ENCODE results near the gene MYORG.

DNA sequence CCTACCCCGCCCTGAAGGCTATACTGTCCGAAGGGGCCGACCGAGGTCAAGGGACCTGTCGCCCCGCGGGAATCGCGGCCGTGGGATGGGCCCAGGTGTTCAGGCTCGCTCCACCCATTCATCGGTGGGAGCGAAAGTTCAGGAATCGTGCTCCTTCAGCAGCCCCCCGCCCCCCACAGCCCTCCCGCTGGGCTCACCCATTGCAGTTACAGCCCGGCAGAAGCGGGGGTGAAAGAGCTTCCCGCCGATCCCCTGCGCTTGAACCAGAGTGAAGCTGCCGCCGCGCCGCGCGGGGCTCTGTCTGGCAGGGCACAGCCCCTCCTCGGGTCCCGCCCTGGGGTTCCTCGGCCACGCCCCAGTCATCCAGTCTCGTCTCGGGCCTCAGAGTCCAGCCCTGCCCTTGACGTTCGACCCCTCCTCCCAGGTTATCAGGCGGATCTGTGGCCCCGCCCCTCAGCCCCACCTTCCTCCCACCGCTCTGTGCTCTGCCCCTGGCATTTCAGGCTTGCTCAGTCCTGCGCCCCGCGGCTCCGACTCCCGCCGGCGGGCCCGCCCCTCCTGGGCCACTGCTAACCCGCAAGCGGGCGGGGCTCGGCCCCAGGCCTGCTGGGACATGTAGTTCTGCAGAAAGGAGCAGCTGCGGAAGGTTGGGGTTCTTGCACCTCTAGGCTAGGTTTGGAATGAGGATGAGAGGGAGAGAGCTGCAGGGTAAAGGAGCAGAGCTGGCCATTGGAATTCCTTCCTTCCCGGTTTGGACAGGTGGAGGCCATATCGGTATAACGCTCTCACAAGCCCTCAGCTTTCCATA lies at the start of gene MYORG:
- no peak for TF ChIP-seq ZC3H10 (CRISPR knock-in tag; IDR thresholded peaks at IDR 0.05)
- no peak for TF ChIP-seq ZFP3 (CRISPR knock-in tag; IDR thresholded peaks at IDR 0.05)
- TF ChIP-seq, protein P1, sequence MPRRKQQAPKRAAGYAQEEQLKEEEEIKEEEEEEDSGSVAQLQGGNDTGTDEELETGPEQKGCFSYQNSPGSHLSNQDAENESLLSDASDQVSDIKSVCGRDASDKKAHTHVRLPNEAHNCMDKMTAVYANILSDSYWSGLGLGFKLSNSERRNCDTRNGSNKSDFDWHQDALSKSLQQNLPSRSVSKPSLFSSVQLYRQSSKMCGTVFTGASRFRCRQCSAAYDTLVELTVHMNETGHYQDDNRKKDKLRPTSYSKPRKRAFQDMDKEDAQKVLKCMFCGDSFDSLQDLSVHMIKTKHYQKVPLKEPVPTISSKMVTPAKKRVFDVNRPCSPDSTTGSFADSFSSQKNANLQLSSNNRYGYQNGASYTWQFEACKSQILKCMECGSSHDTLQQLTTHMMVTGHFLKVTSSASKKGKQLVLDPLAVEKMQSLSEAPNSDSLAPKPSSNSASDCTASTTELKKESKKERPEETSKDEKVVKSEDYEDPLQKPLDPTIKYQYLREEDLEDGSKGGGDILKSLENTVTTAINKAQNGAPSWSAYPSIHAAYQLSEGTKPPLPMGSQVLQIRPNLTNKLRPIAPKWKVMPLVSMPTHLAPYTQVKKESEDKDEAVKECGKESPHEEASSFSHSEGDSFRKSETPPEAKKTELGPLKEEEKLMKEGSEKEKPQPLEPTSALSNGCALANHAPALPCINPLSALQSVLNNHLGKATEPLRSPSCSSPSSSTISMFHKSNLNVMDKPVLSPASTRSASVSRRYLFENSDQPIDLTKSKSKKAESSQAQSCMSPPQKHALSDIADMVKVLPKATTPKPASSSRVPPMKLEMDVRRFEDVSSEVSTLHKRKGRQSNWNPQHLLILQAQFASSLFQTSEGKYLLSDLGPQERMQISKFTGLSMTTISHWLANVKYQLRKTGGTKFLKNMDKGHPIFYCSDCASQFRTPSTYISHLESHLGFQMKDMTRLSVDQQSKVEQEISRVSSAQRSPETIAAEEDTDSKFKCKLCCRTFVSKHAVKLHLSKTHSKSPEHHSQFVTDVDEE (CRISPR knock-in tag; IDR thresholded peaks at IDR 0.05), result no peak
- TF ChIP-seq GLIS3 (CRISPR knock-in tag; IDR thresholded peaks at IDR 0.05), result no peak
- TF ChIP-seq, protein P2, sequence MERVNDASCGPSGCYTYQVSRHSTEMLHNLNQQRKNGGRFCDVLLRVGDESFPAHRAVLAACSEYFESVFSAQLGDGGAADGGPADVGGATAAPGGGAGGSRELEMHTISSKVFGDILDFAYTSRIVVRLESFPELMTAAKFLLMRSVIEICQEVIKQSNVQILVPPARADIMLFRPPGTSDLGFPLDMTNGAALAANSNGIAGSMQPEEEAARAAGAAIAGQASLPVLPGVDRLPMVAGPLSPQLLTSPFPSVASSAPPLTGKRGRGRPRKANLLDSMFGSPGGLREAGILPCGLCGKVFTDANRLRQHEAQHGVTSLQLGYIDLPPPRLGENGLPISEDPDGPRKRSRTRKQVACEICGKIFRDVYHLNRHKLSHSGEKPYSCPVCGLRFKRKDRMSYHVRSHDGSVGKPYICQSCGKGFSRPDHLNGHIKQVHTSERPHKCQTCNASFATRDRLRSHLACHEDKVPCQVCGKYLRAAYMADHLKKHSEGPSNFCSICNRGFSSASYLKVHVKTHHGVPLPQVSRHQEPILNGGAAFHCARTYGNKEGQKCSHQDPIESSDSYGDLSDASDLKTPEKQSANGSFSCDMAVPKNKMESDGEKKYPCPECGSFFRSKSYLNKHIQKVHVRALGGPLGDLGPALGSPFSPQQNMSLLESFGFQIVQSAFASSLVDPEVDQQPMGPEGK (CRISPR knock-in tag; IDR thresholded peaks at IDR 0.05; ENCODE audit: borderline replicate concordance), result no peak
- no peak for TF ChIP-seq TCF4 (CRISPR knock-in tag; IDR thresholded peaks at IDR 0.05; ENCODE audit: borderline replicate concordance)
- no peak for TF ChIP-seq ARNTL (CRISPR knock-in tag; IDR thresholded peaks at IDR 0.05; ENCODE audit: borderline replicate concordance, low read depth)
- TF ChIP-seq ZFP30 (CRISPR knock-in tag; IDR thresholded peaks at IDR 0.05), result no peak
- TF ChIP-seq, protein P3, sequence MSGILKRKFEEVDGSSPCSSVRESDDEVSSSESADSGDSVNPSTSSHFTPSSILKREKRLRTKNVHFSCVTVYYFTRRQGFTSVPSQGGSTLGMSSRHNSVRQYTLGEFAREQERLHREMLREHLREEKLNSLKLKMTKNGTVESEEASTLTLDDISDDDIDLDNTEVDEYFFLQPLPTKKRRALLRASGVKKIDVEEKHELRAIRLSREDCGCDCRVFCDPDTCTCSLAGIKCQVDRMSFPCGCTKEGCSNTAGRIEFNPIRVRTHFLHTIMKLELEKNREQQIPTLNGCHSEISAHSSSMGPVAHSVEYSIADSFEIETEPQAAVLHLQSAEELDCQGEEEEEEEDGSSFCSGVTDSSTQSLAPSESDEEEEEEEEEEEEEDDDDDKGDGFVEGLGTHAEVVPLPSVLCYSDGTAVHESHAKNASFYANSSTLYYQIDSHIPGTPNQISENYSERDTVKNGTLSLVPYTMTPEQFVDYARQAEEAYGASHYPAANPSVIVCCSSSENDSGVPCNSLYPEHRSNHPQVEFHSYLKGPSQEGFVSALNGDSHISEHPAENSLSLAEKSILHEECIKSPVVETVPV (CRISPR knock-in tag; IDR thresholded peaks at IDR 0.05), result no peak
- no peak for TF ChIP-seq OSR1 (CRISPR knock-in tag; IDR thresholded peaks at IDR 0.05)
- TF ChIP-seq ZNF565 (CRISPR knock-in tag; conservative IDR thresholded peaks at IDR 0.05; ENCODE audit: low read depth), result no peak
- no peak for TF ChIP-seq SNAI2 (CRISPR knock-in tag; IDR thresholded peaks at IDR 0.05)
